ENCODE results near the gene TFDP1.
"Not testable (repeated sequence)": the region's sequence is repeated elsewhere in the genome, so short reads cannot be mapped to it uniquely, and the experiment has no call there.

Gene TFDP1

GRCh38 chr13:113592571-113592970 is 8.0 kb downstream of the TFDP1 start:
- in situ Hi-C loops (cut with MboI; ENCODE audit: low pct_unique_long_range_greater_than_20kb, low sequenced_read_pairs), result no loop called here
- DNase-seq, result no peak

GRCh38 chr13:113594066-113594821 is 9.7 kb downstream of the TFDP1 start:
- in situ Hi-C loops (cut with MboI; ENCODE audit: low pct_unique_long_range_greater_than_20kb, low sequenced_read_pairs); DNase-seq: not testable (repeated sequence)

GRCh38 chr13:113595131-113595530 is 10.6 kb downstream of the TFDP1 start:
- in situ Hi-C loops (cut with MboI; ENCODE audit: low pct_unique_long_range_greater_than_20kb, low sequenced_read_pairs), result no loop called here
- DNase-seq, result no peak

GRCh38 chr13:113596321-113597200 is 12.0 kb downstream of the TFDP1 start:
- in situ Hi-C loops (cut with MboI; ENCODE audit: low pct_unique_long_range_greater_than_20kb, low sequenced_read_pairs), result no loop called here
- no peak for DNase-seq

- DNase-seq, result no peak
- in situ Hi-C loops (cut with MboI; ENCODE audit: low pct_unique_long_range_greater_than_20kb, low sequenced_read_pairs), result no loop called here
These were observed 13.0 kb downstream of the TFDP1 start for GRCh38 chr13:113597391-113598080.

- DNase-seq, result no peak
- in situ Hi-C loops (cut with MboI; ENCODE audit: low pct_unique_long_range_greater_than_20kb, low sequenced_read_pairs), result no loop called here
These were observed 13.5 kb downstream of the TFDP1 start for GRCh38 chr13:113598081-113598410.

GRCh38 chr13:113598481-113598880 is 13.9 kb downstream of the TFDP1 start:
- in situ Hi-C loops (cut with MboI; ENCODE audit: low pct_unique_long_range_greater_than_20kb, low sequenced_read_pairs), result no loop called here
- DNase-seq, result no peak

- no peak for DNase-seq
- in situ Hi-C loops (cut with MboI; ENCODE audit: low pct_unique_long_range_greater_than_20kb, low sequenced_read_pairs), result no loop called here
These were observed 14.8 kb downstream of the TFDP1 start for GRCh38 chr13:113599391-113599790.

- DNase-seq, result no peak
- in situ Hi-C loops (cut with MboI; ENCODE audit: low pct_unique_long_range_greater_than_20kb, low sequenced_read_pairs), result no loop called here
These were observed 16.9 kb downstream of the TFDP1 start for GRCh38 chr13:113601166-113602070.

- no peak for DNase-seq
- in situ Hi-C loops (cut with MboI; ENCODE audit: low pct_unique_long_range_greater_than_20kb, low sequenced_read_pairs), result no loop called here
These were observed 17.9 kb downstream of the TFDP1 start for GRCh38 chr13:113602291-113602988.

- DNase-seq, result no peak
- in situ Hi-C loops (cut with MboI; ENCODE audit: low pct_unique_long_range_greater_than_20kb, low sequenced_read_pairs), result no loop called here
These were observed 18.7 kb downstream of the TFDP1 start for GRCh38 chr13:113603116-113603710.

GRCh38 chr13:113604186-113604585 is 19.6 kb downstream of the TFDP1 start:
- DNase-seq, result no peak
- in situ Hi-C loops (cut with MboI; ENCODE audit: low pct_unique_long_range_greater_than_20kb, low sequenced_read_pairs), result no loop called here

- in situ Hi-C loops (cut with MboI; ENCODE audit: low pct_unique_long_range_greater_than_20kb, low sequenced_read_pairs), result no loop called here
- DNase-seq, result no peak
These were observed 20.9 kb downstream of the TFDP1 start for GRCh38 chr13:113605461-113605860.

GRCh38 chr13:113605866-113606438 is 21.4 kb downstream of the TFDP1 start:
- in situ Hi-C loops (cut with MboI; ENCODE audit: low pct_unique_long_range_greater_than_20kb, low sequenced_read_pairs), result no loop called here
- no peak for DNase-seq

GRCh38 chr13:113607056-113607888 is 22.7 kb downstream of the TFDP1 start:
- no peak for DNase-seq
- in situ Hi-C loops (cut with MboI; ENCODE audit: low pct_unique_long_range_greater_than_20kb, low sequenced_read_pairs), result no loop called here

GRCh38 chr13:113607889-113608635 is 23.5 kb downstream of the TFDP1 start:
- in situ Hi-C loops (cut with MboI; ENCODE audit: low pct_unique_long_range_greater_than_20kb, low sequenced_read_pairs), result no loop called here
- DNase-seq, result no peak

Data from KBM-7 (cell line).